ENCODE measurements around the gene CEACAM4. TPM values are rescaled to one million over a fixed set of nuclear protein-coding genes. Genes with fewer than 3 reads are reported as not detected.

CEACAM4 gene

Small RNAs within 50 kb of the gene (small RNA-seq; reads per million reads assigned to genes)
- gene AC243960.4 (ENCODE audit: insufficient read depth), result not detected

Measured in mesendoderm (in vitro differentiated cells).